HT-29 (cell line): ENCODE data around the gene F8. TPM values are rescaled to one million over a fixed set of nuclear protein-coding genes. Genes with fewer than 3 reads are reported as not detected.
"Not testable (repeated sequence)": the region's sequence is repeated elsewhere in the genome, so short reads cannot be mapped to it uniquely, and the experiment has no call there.

Experiments used
- DNase-seq: peaks from one replicate; pipeline ENCODE4 v3.0.0-alpha.2; 2015; ENCODE audit warnings: low spot score
- total RNA-seq: library from RNA; depleted of rRNA; stranded (reverse); fragments of >200 nt; shearing (Covaris generic); gene quantifications from 2 replicates; pipeline ENCODE4 v1.2.3, GENCODE V29; 2014

Gene F8
- total RNA-seq, 1 experiment from 2014 or later = 0.41 TPM

GRCh38 chrX:154986826-154987575, 35.5 kb downstream of the F8 start:
- DNase-seq = peak; percentile 16

GRCh38 chrX:154981116-154981411, 41.5 kb downstream of the F8 start:
- no peak for DNase-seq

- peak; percentile 88 for DNase-seq
Measured at GRCh38 chrX:154980330-154981115, 42.0 kb downstream of the F8 start.

GRCh38 chrX:154979629-154980028, 42.9 kb downstream of the F8 start:
- no peak for DNase-seq

GRCh38 chrX:154968353-154968752, 54.2 kb downstream of the F8 start:
- no peak for DNase-seq

GRCh38 chrX:154967603-154968002, 54.9 kb downstream of the F8 start:
- DNase-seq = no peak

GRCh38 chrX:154961947-154962346, 60.6 kb downstream of the F8 start:
- no peak for DNase-seq

- not testable (repeated sequence) for DNase-seq
Measured at GRCh38 chrX:154955799-154956198, 66.7 kb downstream of the F8 start.

GRCh38 chrX:154939265-154939664, 83.3 kb downstream of the F8 start:
- not testable (repeated sequence) for DNase-seq

- DNase-seq = not testable (repeated sequence)
Measured at GRCh38 chrX:154924771-154925170, 97.8 kb downstream of the F8 start.

- peak; percentile 84 for DNase-seq
Measured at GRCh38 chrX:154918060-154918483, 104.5 kb downstream of the F8 start.

GRCh38 chrX:154914052-154914451, 108.5 kb downstream of the F8 start:
- no peak for DNase-seq

- not testable (repeated sequence) for DNase-seq
Measured at GRCh38 chrX:154910528-154910927, 112.0 kb downstream of the F8 start.

- not testable (repeated sequence) for DNase-seq
Measured at GRCh38 chrX:154910048-154910447, 112.5 kb downstream of the F8 start.

- DNase-seq = no peak
Measured at GRCh38 chrX:154908821-154909220, 113.7 kb downstream of the F8 start.

GRCh38 chrX:154902408-154902807, 120.1 kb downstream of the F8 start:
- DNase-seq = no peak

GRCh38 chrX:154900323-154900722, 122.2 kb downstream of the F8 start:
- no peak for DNase-seq

- DNase-seq = no peak
Measured at GRCh38 chrX:154892296-154892695, 130.2 kb downstream of the F8 start.

- no peak for DNase-seq
Measured at GRCh38 chrX:154890990-154891639, 131.4 kb downstream of the F8 start.

GRCh38 chrX:154886789-154887221, 135.7 kb downstream of the F8 start:
- DNase-seq = not testable (repeated sequence)

- DNase-seq = not testable (repeated sequence)
Measured at GRCh38 chrX:154886069-154886788, 136.3 kb downstream of the F8 start, which contains the start of gene F8A1. F8A1 (plus strand) TSS chrX:154886355; CDS start chrX:154886375, 20 bp downstream.

GRCh38 chrX:154885549-154885948, 137.0 kb downstream of the F8 start:
- DNase-seq = not testable (repeated sequence)
